ENCODE data around the gene UCMA. TPM values are rescaled to one million over a fixed set of nuclear protein-coding genes. Genes with fewer than 3 reads are reported as not detected.

Gene UCMA
- total RNA-seq, 1 experiment from 2014 or later = not detected

GRCh38 chr10:13233358-13233757 lies 816 bp downstream of the UCMA start:
- no peak for DNase-seq (ENCODE audit: low read depth)

DNA sequence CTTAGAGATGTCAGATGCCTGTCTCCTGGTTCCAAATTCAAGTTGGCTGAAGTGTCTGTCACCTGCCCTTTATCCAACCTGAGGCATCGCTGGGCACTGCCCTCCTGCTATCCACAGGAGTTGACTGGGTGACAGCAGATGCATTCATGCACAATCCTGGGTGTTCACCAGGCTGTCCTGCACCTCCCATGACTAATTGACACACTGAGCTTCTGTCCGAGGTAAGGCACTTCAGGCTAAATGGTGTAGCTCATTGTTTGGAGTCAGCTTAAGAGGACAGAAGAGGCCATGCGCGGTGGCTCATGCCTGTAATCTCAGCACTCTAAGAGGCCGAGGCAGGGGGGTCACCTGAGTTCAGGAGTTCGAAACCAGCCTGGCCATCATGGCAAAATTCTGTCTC lies 2.4 kb downstream of the UCMA start:
- DNase-seq (ENCODE audit: low read depth) = no peak

DNA sequence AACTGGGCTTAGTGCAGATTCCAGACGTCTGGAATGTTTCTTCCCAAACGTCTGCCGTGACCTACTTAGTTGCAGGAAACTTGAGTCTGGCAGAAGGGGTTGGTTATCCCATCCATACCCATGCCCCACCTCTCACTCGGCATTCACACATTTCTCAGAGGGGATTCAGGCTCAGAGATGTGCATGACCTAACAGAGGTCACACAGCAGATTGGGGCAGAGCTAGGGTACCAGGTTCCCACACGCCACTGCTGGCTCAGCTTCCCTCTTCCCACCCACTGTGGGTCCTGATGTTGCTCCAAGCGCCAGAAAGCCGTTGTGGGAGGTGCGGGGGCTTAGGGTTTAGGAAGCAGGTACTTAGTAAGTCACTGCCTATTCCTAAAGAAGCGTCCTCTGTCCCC lies 3.0 kb downstream of the UCMA start:
- DNase-seq (ENCODE audit: low read depth) = no peak

- no peak for DNase-seq (ENCODE audit: low read depth)
These were observed 7.1 kb downstream of the UCMA start for GRCh38 chr10:13227031-13227430.

- no peak for DNase-seq (ENCODE audit: low read depth)
These were observed 8.6 kb downstream of the UCMA start for GRCh38 chr10:13225601-13226000.

DNA sequence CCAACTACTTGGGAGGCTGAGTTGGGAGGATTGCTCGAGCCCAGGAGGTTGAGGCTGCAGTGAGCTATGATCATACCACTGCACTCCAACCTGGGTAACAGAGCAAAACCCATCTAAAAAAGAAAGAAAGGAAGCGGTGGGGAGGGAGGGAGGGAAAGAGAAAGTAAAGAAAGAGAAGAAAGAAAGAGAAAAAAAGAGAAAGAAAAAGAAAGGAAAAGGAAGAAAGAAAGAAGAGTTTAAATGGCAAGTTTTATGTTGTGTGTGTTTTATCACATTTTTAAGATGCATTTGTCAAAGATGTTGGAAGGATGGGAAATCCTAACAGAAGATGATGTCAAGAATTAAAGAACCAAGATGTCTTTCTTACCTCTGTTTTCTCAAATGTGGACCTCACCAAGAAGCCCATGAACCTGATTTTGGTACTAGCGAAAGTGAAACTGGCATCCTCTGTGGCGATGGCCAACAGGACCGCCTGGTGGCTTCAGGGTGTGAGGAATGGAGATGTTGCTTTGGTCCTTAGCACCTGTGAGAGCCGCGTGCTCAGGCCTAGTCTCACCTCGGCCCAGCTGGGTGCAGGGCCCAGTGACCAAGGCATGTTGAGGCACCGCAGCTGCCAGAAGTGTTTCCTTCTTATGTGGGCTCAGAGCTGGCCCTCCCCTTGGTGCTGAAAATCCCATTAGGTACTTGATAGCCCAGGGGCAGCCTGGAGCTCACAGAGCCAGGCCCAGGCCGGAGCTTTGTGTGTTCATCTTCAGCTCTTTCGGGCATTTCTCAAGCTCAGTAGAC lies 9.8 kb downstream of the UCMA start:
- no peak for DNase-seq (ENCODE audit: low read depth)

GRCh38 chr10:13223241-13223640 lies 10.9 kb downstream of the UCMA start:
- DNase-seq (ENCODE audit: low read depth) = no peak

DNA sequence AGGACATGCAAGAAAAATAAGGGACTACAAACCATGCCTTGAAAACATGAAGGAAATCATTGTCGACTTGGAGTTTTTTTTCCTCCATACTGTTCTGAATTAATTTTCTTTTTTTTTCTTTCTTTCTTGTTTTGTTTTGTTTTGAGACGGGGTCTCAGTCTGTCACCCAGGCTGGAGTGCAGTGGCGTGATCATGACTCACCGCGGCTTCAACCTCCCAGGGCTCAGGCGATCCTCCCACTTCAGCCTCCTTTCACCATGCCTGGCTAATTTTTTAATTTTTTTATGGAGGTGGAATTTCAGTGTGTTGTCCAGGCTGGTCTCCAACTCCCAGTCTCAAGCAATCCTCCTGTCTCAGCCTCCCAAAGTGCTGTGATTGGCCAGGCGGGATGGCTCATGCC lies 11.6 kb downstream of the UCMA start:
- peak; percentile 29 for DNase-seq (ENCODE audit: low read depth)

DNA sequence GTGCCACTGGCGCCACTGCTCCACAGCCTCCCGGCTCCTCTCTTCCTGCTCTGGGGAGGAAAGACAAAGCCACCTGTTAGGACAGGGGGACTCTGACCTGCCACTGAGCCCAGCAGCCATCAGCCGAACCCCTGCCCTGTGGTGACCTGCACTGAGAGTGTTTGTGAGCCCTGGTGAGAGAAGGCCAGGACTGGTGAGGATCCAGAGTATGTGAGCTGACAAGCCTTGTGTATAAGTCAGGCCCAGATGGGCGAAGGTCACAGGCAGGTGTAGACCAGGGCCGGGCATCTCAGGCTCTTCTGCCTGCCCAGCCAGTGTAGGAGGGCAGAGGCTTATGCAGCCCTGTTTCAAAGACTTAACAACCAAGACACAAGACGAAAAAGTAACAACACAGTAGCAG lies 12.0 kb downstream of the UCMA start:
- DNase-seq (ENCODE audit: low read depth) = no peak

DNA sequence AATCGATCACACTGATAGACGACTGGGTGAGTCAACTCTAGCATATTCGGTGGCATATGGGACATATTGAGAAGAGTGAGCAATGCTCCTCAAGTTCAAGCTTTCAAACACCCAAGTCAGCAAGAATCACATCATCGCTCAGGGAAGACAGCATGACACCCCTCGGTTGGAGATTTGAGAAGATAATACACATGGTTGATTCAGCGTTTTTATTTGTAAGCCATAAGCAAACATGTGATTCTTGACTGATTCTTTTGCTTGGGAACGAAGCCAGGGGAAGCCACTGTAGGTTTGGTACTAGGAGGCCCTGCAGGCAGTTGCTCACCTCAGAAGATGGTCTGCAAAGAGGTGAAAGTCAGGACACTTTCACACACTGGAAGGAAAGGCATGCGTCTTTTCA lies 12.6 kb downstream of the UCMA start:
- no peak for DNase-seq (ENCODE audit: low read depth)

DNA sequence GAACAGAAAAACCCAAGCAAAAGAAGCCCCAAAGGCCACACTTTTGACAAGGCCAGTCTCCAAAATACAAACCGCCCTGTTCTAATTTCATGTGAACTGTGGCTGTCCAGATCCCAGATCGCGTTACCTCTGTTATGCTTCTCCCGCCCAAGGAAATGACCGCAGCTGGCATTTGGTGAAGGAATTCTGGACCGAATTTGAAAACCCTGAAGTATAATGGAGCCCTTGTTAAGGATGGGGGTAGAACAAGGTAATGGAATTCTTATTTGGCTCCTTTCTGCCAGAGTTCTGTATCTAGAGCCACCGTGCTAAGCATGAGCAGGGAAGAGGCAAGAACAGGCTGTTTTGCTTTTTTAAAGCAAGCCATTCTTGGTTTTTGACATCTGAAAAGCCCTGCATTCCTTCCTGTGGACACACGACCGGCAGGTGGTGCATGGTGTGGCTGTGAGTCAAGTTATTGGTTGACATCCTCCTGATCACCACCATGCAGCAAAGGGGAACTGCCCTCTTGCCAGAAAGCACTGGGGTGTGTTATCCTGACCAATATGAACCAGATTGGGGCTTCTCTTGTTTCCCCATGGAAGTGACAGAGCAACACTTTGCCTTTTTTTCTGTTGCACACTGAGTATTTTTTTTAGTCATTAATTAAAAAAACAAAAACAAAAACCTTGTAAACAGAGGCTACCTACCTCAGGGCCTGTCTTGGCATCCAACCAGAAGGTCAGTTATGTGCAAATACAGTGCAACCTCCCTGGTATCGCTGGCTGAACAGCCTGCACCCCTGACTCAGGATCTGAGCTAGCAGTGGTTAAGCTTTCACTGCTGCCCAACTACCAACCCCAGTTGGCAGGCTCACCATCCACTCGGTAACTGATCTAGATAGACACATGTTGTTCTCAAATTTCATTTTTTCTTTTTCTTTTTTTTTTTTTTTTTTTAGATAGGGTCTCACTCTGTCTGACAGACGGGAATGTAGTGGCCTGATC lies 14.2 kb downstream of the UCMA start:
- DNase-seq (ENCODE audit: low read depth) = peak; percentile 28

DNA sequence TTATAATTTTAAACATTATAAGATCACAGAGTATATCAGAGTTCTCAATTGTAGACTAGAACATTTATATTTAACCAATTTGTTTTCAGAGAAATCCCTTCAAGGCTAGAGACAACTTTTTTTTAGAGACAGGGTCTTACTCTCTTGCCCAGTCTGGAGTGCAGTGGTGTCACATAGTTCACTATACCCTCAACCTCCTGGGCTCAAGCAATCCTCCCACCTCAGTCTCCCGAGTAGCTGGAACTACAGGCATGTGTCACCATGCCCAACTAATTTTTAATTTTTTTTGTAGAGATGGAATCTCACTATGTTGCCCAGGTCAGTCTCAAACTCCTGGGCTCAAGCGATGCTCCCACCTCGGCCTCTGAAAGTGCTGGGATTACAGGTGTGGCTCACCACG lies 15.3 kb downstream of the UCMA start:
- DNase-seq (ENCODE audit: low read depth) = no peak

DNA sequence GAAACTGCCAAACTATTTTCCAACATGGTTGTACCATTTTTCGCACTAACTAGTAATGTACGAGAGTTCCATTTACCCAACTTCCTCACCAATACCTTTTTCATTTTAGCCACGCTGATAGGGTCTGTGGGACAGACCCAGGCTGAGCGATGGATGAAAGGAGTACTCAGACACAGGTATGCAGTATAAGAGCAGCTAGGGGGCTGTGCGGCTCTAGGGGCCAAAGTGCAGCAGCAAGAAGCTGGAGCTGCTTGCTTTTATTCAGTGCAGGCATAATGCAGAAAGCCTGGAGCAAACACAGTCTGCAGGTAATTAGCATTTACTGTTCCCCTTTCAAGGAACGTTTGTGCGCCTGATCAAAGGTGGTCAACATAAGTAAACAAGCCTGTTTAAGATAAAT lies 21.0 kb downstream of the UCMA start:
- no peak for DNase-seq (ENCODE audit: low read depth)

- no peak for DNase-seq (ENCODE audit: low read depth)
These were observed 27.4 kb downstream of the UCMA start for GRCh38 chr10:13206546-13207443.

DNA sequence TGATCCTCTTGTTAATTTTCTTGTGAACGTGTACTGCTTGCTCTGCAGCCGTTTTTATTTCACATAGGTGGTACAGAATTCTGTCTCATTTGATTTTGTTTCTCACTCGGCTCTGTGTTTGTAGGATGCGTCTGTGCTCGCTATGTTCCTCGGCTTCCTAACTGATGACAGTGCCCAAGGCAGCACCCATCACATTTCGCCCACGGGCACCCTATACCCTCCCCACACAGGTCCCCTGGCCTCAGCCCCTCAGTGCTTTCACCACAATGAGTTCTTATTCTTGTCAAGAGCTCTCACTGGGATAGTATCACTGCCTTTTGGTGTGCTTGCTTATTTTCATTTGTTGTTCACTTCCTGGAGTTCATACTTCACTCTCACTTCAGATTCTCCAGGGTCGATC lies 28.1 kb downstream of the UCMA start:
- no peak for DNase-seq (ENCODE audit: low read depth)

DNA sequence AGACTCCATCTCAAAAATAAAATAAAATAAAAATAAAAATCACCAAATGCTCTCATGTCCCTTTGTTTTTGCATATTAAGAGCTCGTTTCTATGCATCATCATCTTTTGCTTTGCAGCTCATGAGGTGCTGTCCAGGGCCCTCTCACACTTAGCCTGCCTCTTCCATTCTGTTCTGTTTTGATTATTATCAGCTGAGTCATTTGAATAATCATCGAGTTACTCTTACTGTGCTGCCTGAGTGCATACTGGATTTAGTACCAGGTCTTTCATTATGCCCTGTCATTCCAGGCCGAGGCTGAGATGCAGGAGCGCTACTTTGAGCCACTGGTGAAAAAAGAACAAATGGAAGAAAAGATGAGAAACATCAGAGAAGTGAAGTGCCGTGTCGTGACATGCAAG lies 33.0 kb downstream of the UCMA start:
- DNase-seq (ENCODE audit: low read depth) = no peak

DNA sequence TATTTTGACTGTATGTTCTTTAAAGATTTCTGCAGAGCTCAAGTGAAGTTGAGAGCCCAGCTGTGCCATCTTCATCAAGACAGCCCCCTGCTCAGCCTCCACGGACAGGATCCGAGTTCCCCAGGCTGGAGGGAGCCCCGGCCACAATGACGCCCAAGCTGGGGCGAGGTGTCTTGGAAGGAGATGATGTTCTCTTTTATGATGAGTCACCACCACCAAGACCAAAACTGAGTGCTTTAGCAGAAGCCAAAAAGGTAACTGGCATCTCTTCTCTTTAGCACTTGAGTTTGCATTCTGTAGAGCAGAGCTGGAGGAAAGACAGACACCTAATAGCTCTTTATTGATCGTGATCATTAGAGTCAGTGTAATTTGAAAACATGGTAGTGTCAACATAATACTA lies 39.2 kb downstream of the UCMA start:
- no peak for DNase-seq (ENCODE audit: low read depth)

- no peak for DNase-seq (ENCODE audit: low read depth)
These were observed 40.5 kb downstream of the UCMA start for GRCh38 chr10:13193637-13194036.

GRCh38 chr10:13191362-13191761 lies 42.8 kb downstream of the UCMA start:
- no peak for DNase-seq (ENCODE audit: low read depth)

- DNase-seq (ENCODE audit: low read depth) = no peak
These were observed 43.4 kb downstream of the UCMA start for GRCh38 chr10:13190816-13191215.

DNA sequence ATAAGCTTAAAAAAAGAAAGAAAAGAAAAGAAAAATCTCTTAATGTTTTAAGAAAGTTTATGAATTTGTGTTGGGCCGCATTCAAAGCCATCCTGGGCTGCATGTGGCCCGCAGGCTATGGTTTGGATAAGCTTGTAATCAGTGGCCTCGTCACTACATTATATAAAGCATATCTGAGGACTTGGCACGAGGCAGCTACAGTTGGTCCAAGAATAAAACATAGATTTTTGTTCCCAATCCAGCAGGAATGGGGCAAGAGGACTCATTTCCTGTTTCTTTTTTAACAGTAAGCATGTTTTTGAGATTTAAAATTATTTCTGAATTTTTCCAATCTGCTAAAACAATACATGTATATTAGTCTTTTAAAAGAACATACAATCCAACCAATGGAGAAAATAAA lies 44.2 kb downstream of the UCMA start:
- DNase-seq (ENCODE audit: low read depth) = no peak

DNA sequence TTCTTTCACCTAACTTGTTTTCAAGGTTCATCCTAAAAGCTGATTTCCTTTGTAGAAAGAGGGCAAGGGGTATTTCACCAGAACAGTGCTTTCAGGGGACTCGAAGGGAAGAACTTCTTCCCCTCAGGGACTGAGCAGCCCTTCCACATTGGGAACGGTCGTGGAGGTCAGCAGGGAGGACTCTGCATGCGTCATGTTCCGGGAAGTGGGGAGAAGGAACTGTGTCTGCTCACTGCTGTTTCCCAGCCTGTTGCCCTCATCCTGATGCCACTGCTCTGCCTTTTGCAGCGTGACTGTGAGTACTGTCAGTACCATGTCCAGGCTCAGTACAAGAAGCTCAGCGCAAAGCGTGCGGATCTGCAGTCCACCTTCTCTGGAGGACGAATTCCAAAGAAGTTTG lies 45.6 kb downstream of the UCMA start:
- DNase-seq (ENCODE audit: low read depth) = no peak
